Activated effector memory CD4-positive, alpha-beta T cell treated with anti-CD3 and anti-CD28 coated beads, Interleukin-2, amount 50 U/mL, for 16 hours (primary cell): Measurements from ENCODE around the gene CFAP44.
"Not testable (repeated sequence)": the region's sequence is repeated elsewhere in the genome, so short reads cannot be mapped to it uniquely, and the experiment has no call there.

Source experiments
- DNase-seq: peaks from one replicate; pipeline ENCODE4 v3.0.0-alpha.2; 2020

The CFAP44 gene, protein sequence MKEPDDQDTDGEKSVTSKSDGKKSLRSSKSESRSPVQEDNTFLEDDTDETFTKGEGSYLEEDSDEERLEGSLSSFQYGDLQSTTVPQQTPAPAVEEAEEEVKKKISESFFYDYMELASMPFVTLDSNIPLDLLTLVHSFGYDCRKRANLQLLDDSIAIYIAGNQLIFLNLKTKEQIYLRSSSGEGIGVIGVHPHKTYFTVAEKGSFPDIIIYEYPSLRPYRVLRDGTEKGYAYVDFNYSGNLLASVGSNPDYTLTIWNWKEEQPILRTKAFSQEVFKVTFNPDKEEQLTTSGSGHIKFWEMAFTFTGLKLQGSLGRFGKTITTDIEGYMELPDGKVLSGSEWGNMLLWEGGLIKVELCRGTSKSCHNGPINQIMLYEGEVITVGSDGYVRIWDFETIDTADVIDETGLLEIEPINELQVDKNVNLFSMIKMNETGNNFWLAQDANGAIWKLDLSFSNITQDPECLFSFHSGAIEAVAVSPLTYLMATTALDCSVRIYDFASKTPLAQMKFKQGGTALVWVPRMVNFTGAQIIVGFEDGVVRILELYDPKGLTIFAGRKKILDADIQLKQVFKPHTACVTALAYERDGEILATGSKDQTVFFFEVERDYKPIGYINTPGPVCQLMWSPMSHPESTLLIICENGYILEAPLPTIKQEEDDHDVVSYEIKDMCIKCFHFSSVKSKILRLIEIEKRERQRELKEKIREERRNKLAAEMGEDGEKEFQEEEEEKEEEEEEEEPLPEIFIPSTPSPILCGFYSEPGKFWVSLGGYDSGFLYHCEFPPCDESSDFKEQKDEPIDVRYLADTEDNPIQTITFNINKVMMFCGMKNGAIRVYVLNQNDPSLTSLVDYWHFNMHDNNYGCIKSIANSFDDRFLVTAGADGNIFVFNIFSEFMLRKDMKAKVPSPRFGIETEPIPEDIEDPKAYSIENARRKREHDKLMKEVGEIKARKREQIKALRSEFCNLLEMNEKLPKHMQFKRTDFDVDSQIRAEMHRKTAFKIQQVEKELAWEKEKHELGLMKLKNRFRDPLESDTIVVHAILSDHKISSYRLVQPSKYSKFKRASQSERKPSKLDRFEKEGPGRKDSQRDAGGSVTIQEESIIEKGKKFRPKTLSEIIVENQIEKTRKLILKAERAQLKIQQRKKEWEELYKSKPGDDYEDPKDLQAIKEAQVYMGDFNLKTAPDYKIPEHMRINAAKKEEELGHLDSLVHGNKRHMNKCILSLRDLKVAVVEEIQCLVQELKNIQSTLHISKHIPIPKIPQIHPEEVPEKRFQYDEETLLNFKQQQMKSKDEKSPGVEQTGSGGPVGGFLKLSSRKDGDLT (N-terminal part only)

DNA sequence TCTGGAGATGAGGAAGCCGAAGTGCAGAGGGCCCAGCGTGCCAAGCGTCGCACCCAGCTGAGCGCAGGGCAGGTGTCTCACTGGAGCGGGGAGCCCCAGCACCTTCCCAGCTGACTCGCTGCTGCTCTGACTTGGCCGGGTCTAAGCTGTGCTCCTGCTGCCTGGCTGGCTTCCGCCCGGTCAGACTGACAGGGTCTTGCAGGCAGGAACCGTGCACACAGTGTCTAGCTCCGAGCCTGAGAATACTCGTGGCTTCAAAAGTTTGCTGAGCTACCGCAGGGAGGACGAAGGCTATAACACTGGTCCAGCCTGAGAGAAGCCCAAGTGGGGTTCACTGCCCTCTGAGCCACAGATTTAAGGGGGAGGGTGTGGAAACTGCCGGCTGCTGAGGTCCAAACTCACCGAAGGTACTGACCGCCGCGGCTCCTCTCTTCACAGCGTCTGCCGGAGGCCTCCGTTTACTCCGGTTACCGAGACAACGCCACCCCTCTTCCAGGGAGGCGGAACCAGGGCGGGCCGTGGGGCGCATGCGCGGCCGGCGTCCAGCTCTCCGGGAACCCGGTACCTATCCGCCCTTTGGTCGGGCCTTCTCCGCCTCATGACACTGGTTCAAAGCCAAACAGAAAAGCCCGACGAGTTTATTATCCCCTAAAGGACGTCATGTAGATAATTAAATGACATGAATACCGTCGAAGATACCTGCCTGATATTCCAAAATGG is at the start of gene CFAP44:
Gene CFAP44, minus strand, starts transcription at position 443 of the 720 bp plus-strand sequence. CDS start 7,829 bp downstream, outside the sequence.
- DNase-seq = peak; percentile 76

DNA sequence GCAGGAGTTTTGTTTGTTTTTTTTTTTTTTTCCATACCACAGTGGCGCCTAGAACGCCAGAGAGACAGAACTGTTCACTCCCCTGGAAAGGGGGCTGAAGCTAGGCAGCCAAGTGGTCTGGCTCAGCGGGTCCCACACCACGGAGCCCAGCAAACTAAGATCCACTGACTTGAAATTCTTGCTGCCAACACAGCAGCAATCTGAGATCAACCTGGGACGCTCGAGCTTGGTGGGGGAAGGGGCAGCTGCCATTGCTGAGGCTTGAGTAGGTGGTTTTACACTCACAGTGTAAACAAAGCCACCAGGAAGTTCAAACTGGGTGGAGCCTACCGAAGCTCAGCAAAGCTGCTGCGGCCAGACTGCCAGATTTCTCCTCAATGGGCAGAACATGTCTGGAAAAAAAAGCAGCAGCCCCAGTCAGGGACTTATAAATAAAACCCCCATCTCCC is 43.9 kb upstream of the CFAP44 start:
- peak; percentile 65 for DNase-seq

DNA sequence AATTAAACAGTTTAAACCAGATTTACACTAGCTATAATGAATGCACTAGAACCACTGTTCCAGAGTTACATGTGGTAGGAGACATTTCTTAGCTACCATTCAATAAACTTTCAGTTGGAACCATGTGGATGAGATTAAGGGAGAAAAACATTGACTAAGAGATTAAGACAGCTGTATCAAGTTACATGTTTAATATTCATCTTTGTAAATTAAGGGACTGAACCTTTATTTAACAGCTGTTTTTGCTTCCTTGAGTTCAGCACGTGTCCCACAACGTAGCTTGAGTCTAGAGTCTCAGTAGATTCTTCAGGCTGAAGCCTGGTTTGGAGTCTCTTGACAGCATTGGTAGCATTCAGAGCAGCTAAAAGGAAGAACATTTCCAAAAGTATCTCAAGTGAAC is 27.2 kb upstream of the CFAP44 start:
- no peak for DNase-seq

DNA sequence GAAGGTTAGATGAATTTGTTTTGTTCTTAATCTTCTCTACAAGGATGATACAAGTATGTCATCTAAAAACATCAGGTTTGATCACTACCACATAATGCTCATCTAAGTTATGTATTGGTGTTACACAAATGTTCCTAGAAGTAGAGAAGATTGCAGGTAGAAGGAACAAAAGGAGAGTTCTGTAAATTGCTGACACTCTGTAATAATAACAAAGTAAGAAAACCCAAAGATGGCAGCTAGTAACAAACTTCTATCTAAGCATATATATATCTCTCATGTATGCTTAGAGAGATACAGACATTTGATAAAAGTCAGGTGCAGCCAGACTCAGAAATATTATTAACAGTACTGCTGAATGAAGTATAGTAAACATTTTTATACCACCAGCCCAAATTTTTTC is 20.2 kb upstream of the CFAP44 start:
- DNase-seq = no peak

DNA sequence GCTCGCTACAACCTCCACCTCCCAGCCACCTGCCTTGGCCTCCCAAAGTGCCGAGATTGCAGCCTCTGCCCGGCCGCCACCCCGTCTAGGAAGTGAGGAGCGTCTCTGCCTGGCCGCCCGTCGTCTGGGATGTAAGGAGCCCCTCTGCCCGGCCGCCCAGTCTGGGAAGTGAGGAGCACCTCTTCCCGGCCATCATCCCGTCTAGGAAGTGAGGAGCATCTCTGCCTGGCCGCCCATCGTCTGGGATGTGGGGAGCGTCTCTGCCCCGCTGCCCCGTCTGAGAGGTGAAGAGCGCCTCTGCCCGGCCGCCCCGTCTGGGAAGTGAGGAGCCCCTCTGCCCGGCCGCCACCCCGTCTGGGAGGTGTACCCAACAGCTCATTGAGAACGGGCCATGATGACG is 17.3 kb upstream of the CFAP44 start:
- DNase-seq = not testable (repeated sequence)

DNA sequence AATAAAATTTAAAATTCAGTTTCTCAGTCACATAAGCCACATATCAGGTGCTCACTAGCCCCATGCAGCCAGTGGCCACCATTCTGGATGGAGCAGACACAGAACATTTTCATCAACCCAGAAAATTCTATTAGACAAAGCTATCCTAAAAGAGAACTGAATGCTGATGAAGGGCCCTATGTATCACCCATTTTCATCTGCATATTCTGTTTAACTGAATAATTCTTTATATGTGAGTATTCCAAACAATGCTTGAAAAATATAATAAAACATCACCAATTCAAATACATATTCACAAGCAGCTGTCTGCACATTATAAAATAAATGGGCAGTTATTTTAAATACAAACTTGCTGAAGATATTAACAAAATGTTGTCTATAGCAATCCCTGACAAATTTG is 14.2 kb upstream of the CFAP44 start:
- no peak for DNase-seq

DNA sequence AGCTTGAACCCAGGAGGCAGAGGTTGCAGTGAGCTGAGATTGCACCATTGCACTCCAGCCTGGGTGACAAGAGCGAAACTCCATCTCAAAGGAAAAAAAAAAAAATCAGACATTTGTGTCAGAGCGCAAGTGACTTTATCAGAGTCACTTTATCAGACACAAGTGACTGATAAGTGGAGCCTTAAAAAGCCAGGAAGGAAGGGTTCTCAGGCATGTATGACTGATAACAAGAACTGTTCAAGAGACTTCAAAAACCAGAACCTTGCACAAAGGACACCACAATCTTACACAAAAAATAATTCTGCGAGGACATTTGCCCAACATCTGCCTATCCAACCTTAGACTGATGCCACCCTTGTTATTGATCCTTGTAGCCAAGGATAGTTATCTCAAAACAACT is 13.3 kb upstream of the CFAP44 start:
- DNase-seq = no peak

DNA sequence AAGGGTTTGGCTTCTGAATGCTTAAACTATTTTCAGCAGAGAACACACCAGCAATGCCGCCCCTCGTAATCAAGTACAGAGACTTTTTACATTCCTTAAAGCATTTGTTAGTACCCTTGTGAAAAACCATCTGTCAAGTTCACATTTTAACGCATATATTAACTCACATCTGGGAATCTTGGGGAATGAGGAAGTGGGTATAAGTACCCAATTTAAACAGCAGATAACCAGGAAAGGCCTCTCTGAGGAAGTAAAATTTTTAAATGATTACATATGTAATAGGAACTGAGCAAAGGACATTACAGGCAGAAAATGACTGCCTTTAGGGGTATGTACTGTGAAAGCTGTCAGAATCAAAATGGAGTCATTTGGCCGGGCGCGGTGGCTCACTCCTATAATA is 12.8 kb upstream of the CFAP44 start:
- DNase-seq = no peak

DNA sequence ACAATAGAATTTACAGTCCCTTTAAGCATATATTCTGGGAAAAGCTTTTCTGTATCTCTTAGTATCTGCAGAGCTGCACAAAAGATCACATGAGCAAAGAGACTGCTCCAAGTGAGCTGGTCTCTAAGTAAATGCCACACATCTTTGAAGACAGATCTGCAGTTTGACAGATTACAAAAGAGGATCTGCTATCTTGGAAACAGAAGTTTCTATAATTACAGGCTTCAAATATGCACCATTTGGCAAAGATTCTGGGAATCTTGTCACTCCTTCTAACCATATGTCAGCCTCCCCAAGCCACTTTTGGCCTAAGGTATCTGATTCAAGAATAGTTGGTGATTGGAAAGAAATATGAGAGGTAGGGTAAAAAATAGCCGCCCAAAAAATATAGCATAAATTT is 9.6 kb upstream of the CFAP44 start:
- DNase-seq = no peak

DNA sequence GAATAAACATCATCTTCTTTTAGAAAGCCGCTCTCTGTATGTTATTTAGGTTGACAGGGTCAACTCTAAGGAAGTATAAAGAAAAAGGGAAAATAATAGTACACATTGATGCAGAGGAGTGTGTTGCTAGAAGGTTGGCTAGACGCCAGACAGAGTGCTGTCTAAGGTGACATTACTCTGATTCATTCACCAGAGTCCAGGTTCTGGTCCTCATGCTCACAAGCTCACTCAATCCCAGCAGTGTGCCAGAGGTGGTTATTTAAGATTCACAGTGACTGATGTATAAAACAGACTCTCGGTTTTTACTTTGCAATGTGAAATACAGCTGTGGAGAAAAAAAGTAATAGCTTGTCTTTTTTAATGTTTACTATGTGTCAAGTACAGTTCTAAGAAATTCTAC is 1.7 kb downstream of the CFAP44 start:
- DNase-seq = no peak

DNA sequence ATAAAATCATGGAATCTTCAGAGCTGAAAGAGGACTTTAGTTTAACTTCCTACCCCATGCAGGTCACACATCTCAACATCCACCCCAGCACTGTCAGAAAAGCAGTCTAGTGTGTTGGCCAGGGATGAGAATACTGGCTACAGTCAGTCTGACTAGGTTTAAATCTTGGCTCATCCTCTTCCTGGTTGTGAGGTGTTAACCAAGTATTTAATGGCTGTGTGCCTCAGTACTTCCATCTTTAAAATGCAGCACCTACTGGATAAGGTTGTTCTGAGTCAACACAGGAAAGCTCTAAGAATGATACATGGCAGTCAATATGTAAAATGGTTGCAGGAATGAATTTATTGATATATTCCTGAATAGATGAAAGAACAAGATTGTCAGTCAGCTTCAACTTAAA is 3.1 kb downstream of the CFAP44 start:
- no peak for DNase-seq

DNA sequence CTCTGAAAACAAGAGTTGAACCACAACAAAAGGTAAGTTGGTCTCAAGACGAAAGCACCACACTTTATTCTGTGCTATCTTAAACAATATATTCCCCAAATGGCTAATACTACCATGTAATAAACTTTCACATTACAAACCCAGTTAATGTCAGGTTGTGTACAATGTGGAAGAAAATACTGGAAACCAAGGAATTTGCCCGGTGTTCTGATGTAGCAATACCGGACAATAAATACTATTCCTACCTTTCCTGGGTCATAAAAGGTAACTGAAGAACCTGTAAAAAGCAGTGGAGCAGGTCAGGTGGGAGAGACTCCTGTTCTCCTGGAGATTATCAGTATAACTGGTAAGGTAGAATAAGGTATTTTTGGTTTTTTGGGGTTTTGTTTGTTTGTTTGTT is 3.9 kb downstream of the CFAP44 start:
- DNase-seq = no peak

DNA sequence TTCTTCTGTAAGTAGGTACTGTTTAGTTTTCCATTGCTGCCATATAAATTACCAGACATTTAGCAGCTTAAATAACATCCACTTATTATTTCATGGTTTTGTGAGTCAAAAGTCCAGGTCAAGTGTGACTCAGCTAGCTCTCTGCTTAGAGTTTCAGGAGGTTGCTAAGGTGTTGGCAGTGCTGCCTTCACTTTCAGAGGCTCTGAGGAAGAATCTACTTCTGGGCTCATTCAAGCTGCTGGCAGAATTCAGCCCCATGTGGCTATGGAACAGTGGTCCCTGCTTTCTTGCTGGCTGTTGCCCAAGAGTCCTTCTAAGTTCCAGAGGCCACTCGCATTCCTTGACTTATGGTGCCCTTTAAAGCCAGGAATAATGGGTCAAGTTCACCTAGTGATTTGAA is 4.5 kb downstream of the CFAP44 start:
- DNase-seq = no peak

DNA sequence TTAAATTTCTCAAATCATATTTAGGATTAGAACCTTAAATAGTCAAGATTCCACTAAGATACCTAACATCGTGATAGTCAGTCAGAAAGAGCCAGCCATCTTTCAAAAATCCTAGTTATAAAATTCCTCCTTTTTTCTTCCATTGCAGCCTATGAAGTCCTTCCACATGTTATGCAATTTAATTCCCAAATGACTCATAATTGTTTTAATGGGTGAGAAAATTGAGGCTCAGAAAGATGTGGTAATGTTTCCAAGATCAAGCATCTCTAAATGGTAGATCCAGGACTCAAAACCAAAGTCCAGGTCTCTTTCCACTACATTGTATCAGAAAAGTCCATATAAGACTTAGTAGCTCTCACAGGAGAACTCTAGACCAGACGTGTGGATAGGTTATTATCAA is 9.5 kb downstream of the CFAP44 start:
- no peak for DNase-seq

DNA sequence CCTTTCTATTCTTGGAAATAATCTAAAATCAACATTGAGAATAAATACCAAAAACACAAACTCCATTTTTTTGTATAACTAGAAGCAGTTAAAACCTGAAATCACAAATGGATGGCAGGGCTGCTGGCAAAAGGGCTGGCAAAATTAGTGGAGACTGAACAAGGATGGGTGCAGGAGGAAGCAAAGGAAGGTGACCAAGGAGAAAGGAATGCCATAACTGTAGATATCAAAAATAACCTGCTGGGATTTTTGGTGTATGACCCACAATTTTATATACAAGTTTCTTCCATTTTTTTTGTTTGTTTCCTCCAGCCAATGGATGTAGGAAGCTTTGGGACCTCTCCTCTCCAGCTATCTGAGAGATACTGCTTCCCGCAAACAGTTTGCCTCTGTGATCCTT is 12.7 kb downstream of the CFAP44 start:
- DNase-seq = no peak

DNA sequence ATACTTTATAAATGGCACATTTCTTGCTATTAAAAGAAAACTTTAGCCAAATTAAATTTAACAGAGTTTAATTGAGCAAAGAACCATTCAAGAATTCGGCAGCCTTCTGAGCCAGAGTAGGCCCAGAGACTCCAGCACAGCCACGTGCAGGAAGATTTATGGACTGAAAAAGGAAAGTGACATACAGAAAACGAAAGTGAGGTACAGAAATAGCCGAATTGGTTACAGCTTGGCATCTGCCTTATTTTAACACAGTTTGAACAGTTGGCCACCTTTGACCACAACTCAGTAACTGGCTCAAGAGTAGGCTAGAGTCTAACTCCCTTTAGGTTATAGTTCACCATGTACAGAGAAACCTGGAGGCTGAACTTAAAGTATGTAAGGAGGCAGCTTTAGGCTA is 17.6 kb downstream of the CFAP44 start:
- DNase-seq = no peak

DNA sequence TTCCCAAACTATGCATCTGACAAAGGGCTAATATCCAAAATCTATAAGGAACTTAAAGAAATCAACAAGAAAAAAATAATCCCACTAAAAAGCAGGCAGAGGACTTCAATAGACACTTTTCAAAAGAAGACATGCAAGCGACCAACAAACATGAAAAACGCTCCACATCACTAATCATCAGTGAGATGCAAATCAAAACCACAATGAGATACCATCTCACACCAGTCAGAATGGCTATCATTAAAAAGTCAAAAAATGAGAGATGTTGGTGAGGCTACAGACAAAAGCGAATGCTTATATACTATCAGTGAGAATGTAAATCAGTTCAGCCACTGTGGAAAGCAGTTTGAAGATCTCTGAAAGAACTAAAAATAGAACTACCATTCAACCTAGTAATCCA is 20.2 kb downstream of the CFAP44 start:
- DNase-seq = no peak

DNA sequence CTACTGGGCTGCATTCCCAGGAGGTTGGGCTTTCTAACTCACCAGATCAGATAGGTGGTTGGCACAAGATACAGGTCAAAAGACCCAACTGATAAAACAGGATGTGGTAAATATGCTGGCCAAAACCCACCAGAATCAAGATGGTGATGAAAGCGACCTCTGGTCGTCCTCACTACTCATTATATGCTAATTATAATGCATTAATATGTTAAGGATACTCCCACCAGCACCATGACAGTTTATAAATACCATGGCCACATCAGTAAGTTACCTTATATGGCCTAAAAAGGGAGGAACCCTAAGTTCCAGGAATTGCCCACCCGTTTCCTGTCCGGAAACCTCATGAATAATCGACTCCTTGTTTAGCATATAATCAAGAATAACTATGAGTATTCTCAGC is 31.6 kb downstream of the CFAP44 start:
- no peak for DNase-seq

DNA sequence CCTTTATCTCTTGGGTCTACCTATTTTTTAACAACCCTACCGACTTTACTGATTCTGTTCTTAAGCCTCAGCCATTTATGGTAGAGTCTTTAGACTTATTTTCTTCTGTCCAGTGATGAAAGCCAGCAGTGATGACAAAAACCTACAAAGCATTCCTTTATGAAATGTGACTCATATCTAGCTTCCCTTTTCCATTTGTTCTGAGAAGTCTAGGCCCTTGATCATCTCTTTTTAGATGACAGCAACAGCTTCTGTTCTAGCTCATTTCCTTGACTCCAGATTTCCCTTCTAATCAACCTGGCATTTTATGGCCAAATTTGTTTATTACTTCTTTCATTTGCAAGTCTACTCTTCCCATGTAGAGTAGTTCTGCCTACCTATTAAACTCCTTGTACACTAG is 36.1 kb downstream of the CFAP44 start:
- DNase-seq = no peak

DNA sequence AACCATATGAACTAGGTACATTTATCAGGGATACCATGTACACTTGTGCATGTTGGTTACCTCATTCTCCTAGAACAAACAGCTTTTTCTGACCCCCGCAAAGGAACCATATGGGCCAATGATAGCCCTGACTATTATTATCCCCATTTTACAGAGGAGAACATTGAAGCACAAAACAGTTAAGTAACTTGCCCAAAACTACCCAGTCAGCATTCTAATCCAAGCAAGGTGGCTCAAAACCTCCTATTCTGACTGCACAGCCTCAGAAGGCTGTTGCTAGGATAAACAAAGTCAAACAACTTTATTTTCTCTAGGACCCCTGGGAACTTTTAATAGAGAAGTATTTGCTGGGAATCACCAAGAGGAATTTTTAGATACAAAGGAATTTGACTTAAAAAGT is 36.7 kb downstream of the CFAP44 start:
- DNase-seq = no peak
